Omental fat pad (tissue), 4 donors: ENCODE measurements around the gene TMEM108. TPM values are rescaled to one million over a fixed set of nuclear protein-coding genes. Genes with fewer than 3 reads are reported as not detected.

Experiments used
- ATAC-seq: fragments of 150-250 bp; one replicate; pipeline ENCODE4 v1.9.1; 2016; ENCODE audit warnings: mild to moderate bottlenecking, moderate library complexity; ENCODE audit not compliant: low FRiP score
- DNase-seq: peaks from one replicate; pipeline ENCODE4 v3.0.0-alpha.2; 2019; ENCODE audit warnings: low spot score
- CTCF ChIP-seq, 3 donors: fragments of 450-650 bp; IDR thresholded peaks; one replicate each; pipeline ENCODE4 v1.5.1; 2016 to 2017; ENCODE audit warnings: antibody characterized with exemption in 3 of 3, mild to moderate bottlenecking in 3 of 3, moderate library complexity in 2 of 3
- total RNA-seq, 4 donors: library from RNA; depleted of rRNA; stranded (reverse); fragments of >200 nt; gene quantifications; one replicate each; pipeline ENCODE4 v1.1.0, GENCODE V29; 2016

The TMEM108 gene
- total RNA-seq, 4 donors from 2014 or later: 0.93 to 1.3 (median 0.96) TPM; not detected in 1

DNA sequence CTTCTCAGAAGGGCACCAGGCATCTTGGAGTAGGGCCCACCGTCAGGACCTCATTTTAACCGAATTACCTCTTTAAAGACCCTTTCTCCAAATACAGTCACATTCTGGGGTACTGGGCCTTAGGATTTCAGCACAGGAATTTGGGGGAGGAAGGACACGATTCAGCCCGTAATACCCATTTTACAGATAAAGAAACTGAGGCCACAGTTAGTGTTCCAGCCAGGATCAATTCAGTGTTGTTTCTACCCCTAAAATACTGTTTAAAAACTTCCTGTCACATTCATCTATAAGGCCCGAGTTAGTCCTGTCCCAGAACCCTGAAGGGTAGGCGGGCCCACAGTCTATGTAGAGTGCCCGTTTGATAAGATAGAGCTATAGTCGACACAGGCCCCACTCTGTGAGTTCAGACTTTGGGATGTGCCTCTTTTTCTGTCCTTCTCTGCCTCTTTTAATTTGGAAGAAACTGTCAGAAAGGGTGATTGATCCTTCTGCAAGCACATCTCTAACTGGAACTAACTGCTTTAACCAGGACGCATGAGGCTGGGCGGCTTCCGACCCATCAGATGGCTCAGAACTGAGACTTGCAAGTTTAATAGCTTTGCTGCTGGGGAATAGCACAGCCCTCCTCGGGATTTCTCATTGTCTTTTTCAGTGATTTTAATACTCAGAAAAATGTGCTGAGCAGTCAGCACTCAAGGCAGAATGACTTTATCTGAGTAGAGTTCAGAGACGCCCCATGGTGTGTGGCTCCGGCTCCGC is 381.1 kb downstream of the TMEM108 start:
- no peak for DNase-seq
- no peak for TF ChIP-seq CTCF (IDR thresholded peaks at IDR 0.05)
- ATAC-seq: no peak

- no peak for DNase-seq
- TF ChIP-seq CTCF (IDR thresholded peaks at IDR 0.05): no peak
- ATAC-seq: no peak
Measured at GRCh38 chr3:133424937-133425869, 387.0 kb downstream of the TMEM108 start.

- no peak for TF ChIP-seq CTCF (IDR thresholded peaks at IDR 0.05)
- DNase-seq (no peak), ATAC-seq (no peak)
Measured at GRCh38 chr3:133425898-133426297, 387.7 kb downstream of the TMEM108 start.

DNA sequence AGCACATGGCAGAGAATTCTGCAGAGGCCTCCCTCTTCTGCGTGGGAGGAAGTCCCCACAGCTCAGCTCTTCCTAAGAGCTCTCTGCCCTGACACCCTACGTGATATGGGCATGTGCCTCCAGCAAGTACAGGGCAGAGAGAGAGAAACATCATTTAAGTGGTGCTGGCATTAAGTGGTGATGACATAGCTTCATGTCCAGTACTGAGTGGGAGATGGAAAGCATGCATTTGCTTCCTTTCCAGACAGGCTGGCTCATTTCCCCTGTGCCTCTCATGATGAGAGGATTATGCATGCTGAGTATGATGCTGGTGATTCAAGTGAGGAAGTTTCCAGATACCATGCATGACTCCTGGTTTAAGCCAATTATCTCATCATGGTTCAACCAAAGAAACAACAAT is 388.5 kb downstream of the TMEM108 start:
- DNase-seq (no peak), ATAC-seq (no peak)
- TF ChIP-seq CTCF (IDR thresholded peaks at IDR 0.05): no peak

- no peak for ATAC-seq
- no peak for DNase-seq
- TF ChIP-seq CTCF (IDR thresholded peaks at IDR 0.05): no peak
Measured at GRCh38 chr3:133428552-133428951, 390.4 kb downstream of the TMEM108 start.

- DNase-seq: no peak
- no peak for ATAC-seq
- TF ChIP-seq CTCF (IDR thresholded peaks at IDR 0.05): no peak
Measured at GRCh38 chr3:133429063-133429462, 390.9 kb downstream of the TMEM108 start.
